NK-92 treated with Interleukin-12 subunit alpha and Interleukin-12 subunit beta, amount 100 ng/mL, for 24 hours (cell line): Measurements from ENCODE around the gene ADGRD1.

Source experiments
- DNase-seq: peaks from one replicate; lab custom pipeline; 2025; lab: John Stamatoyannopoulos, UW

The ADGRD1 gene

GRCh38 chr12:131024721-131025120, 71.0 kb downstream of the ADGRD1 start:
- DNase-seq: no peak

GRCh38 chr12:131025234-131025633, 71.5 kb downstream of the ADGRD1 start:
- no peak for DNase-seq

GRCh38 chr12:131025939-131026702, 72.4 kb downstream of the ADGRD1 start:
- no peak for DNase-seq

- DNase-seq: no peak
Measured at GRCh38 chr12:131026754-131027153, 73.0 kb downstream of the ADGRD1 start.

GRCh38 chr12:131027264-131027663, 73.6 kb downstream of the ADGRD1 start:
- DNase-seq: no peak

- DNase-seq: no peak
Measured at GRCh38 chr12:131027876-131028586, 74.3 kb downstream of the ADGRD1 start.

GRCh38 chr12:131028587-131029338, 75.1 kb downstream of the ADGRD1 start:
- no peak for DNase-seq

- no peak for DNase-seq
Measured at GRCh38 chr12:131030472-131031328, 77.0 kb downstream of the ADGRD1 start.

- no peak for DNase-seq
Measured at GRCh38 chr12:131032082-131032750, 78.5 kb downstream of the ADGRD1 start.

GRCh38 chr12:131033486-131033885, 79.8 kb downstream of the ADGRD1 start:
- no peak for DNase-seq

- DNase-seq: no peak
Measured at GRCh38 chr12:131033886-131034482, 80.3 kb downstream of the ADGRD1 start.

GRCh38 chr12:131034631-131035244, 81.0 kb downstream of the ADGRD1 start:
- DNase-seq: no peak

- DNase-seq: no peak
Measured at GRCh38 chr12:131035245-131035681, 81.6 kb downstream of the ADGRD1 start.

- no peak for DNase-seq
Measured at GRCh38 chr12:131038159-131038558, 84.5 kb downstream of the ADGRD1 start.

GRCh38 chr12:131038961-131039950, 85.5 kb downstream of the ADGRD1 start:
- DNase-seq: no peak

GRCh38 chr12:131040491-131040890, 86.8 kb downstream of the ADGRD1 start:
- DNase-seq: no peak

- DNase-seq: no peak
Measured at GRCh38 chr12:131041216-131041967, 87.7 kb downstream of the ADGRD1 start.
